ENCODE measurements around the gene TTC29.
"Not testable (repeated sequence)": the region's sequence is repeated elsewhere in the genome, so short reads cannot be mapped to it uniquely, and the experiment has no call there.

Gene TTC29

GRCh38 chr4:146663968-146664311 is 281.7 kb downstream of the TTC29 start:
- not testable (repeated sequence) for DNase-seq

- no peak for DNase-seq
These were observed 284.3 kb downstream of the TTC29 start for GRCh38 chr4:146661367-146661766.
